HG03575 (cell line): ENCODE data around the gene MOB3B.
A peak's percentile ranks its signal among the peaks of the same experiment; 100 is the strongest.
"Not testable (repeated sequence)": the region's sequence is repeated elsewhere in the genome, so short reads cannot be mapped to it uniquely, and the experiment has no call there.

Experiments used
- ATAC-seq: cut with Tn5 transposase; IDR thresholded peaks from one replicate; pipeline ENCODE4 v1.9.1; 2021; ENCODE audit not compliant: unreplicated experiment, insufficient number of reproducible peaks, low FRiP score; ENCODE audit errors: extremely low read depth

The MOB3B gene

DNA sequence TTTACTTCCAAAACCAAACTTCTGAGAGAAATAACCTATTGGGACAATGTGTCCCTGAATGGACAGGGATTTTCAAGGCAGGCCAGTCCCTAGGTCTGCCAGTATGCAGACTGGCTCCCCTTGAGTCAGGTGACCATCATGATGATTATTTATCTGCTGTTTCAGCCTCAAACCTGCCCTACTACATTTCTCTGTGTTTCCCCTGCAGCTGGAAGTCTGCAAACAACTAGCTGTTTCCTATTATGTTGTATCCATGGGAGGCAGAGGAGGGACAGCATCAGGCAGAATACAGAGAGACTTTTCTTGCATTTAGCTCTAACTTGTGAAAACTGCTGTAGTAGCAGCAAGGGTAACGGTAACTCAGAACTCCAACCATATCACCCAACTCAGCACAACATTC, 41.7 kb downstream of the MOB3B start:
- ATAC-seq: no peak

DNA sequence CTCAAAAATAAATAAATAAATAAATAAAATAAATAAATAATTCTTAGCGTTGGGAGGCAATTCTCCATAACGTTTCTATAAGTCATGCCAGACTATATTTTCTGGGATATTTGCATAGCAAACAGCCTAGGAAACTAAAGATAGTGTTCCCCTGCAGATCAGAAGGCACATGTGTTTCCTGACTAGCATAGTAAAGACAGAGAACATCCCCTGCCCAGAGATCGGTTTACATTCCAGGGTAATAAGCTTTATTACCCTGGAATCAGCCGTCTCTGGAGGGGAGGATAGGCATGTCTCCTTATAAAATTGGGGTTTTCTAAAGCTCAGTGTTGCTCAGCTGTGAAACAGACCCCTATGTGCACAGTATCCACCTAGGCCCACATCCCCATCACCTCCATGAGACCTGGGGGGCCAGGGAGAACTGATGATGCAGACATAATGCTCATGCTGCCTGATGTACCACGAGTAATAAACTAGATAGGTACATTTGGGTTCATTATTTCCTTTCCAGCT, 42.4 kb downstream of the MOB3B start:
- ATAC-seq: no peak

GRCh38 chr9:27485158-27485557, 44.5 kb downstream of the MOB3B start:
- peak; percentile 57 for ATAC-seq

DNA sequence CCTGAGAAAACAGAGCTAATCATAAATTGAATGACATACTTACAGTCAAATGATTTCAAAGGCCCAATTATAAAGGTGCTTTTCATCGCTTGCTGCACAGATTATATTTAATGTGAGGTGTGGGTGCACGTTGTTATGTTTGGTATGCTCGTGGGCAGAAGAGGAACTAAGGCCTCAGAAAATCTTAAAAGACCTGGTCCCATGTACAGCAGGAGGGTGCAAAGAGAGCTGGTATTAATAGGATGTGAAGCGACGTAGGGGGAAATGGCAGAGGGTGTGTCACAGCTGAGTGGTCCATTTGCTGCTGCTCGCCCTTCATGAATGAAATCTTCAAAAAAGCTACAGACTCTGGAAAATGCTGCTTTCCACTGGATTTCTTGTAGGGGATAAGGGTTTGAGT, 46.0 kb downstream of the MOB3B start:
- no peak for ATAC-seq

DNA sequence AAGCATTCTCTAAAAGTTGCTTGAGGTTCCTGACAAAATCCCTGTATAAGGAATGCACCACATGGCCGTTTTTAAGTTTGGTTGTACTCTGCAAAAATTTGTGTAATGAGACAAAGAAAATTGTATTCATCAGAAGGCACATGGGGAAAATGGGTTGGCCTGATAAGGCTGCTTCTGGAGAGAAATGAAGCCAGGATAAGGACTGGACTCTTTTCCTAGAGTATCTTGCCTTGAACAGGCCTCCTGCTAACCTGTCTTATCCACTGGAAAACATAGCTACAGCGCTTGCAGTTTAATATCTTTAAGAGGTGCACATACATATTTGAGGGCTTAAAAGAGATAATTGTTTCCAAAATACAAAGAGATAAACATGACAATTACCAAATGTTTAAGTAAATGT, 46.9 kb downstream of the MOB3B start:
- no peak for ATAC-seq

- no peak for ATAC-seq
Measured at GRCh38 chr9:27478322-27478721, 51.3 kb downstream of the MOB3B start.

- ATAC-seq: no peak
Measured at GRCh38 chr9:27476870-27477515, 52.6 kb downstream of the MOB3B start.

GRCh38 chr9:27475057-27475595, 54.5 kb downstream of the MOB3B start:
- no peak for ATAC-seq

- no peak for ATAC-seq
Measured at GRCh38 chr9:27474305-27474704, 55.3 kb downstream of the MOB3B start.

GRCh38 chr9:27473111-27473529, 56.5 kb downstream of the MOB3B start:
- ATAC-seq: no peak

DNA sequence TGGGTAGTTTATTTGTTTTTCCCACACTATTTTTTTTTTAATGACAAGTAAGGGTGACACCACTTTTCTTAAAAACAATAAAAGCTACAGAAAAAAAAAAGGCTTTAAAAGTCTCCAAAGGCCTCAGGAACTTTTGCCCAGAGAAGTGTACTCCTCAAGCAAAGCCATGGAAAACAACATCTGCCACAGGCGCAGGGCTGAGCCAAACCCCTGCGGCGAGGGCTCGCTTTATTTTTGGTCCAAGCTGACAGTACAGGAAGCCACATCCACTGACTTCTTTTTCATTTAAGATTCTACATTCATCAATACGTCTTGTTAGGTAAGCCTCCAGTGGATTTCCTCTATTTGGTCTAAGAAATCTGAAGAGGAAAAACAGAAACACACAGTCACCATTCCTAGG, 57.4 kb downstream of the MOB3B start:
- ATAC-seq: no peak

DNA sequence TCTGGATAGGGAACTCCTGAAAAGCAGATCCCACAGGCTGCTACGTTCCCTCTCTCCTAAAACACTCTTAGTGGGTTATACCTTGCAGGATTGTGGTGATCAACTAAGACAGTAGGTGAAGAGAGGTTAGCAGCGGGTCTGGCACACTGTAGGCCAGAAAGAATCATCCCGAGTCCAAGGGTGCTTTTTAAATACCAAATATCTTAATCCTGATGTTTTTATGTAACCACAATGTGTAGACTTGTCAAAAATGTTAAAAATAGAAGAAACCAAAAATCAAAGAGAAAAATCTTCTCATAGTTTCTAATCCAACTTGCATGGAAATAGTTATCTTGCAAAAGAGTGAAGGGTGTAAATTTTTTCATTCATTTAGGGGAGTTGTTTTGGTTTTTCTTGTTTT, 57.8 kb downstream of the MOB3B start:
- ATAC-seq: no peak

DNA sequence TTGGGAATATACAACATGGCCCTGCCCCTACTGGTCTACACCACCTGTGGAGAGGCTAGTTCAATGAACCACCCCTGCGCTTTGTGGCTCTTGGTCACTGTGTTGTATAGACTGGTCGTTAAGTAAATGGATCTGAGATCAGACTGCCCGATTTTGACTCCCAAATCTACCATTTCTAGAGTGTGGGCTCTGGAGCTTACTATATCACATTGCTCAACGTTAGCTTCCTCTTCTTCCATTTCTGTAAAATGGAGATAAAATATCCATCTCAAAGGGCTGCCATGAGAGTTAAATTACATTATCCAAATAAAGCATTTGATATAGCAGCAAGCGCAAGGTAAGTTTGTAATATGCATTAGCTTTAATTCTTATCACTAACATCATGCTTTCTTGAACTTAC, 58.2 kb downstream of the MOB3B start:
- ATAC-seq: no peak

DNA sequence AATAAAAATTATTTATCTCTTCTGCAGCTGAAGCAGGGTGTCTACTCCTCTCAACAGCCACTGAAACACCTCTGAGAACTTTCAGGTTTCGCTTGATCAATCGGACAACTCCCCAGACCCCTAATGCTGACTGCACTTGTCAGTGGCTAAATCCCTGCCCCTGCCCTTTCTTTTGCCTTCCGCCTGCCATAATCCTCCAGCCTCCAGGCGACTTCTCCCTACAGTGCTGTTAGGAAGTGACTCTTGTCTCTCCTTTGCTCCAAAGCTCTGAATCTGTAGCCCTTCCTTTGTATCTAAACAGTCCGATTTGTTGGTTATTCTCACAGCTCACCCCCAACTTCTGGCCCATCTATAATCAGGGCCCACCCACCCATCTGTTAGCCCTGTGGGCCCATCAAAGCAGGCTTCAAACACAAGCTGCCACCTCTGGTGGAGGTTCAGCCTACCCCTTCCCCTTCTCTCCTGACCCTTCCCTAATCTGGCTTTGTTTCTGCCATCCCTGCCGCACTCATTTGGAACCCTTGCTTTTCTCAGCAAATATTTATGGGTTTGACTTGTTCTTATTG, 59.2 kb downstream of the MOB3B start:
- ATAC-seq: no peak

GRCh38 chr9:27469550-27469949, 60.1 kb downstream of the MOB3B start:
- ATAC-seq: no peak

GRCh38 chr9:27468462-27469110, 61.0 kb downstream of the MOB3B start:
- no peak for ATAC-seq

GRCh38 chr9:27468000-27468399, 61.6 kb downstream of the MOB3B start:
- no peak for ATAC-seq

- ATAC-seq: no peak
Measured at GRCh38 chr9:27467486-27467885, 62.1 kb downstream of the MOB3B start.

DNA sequence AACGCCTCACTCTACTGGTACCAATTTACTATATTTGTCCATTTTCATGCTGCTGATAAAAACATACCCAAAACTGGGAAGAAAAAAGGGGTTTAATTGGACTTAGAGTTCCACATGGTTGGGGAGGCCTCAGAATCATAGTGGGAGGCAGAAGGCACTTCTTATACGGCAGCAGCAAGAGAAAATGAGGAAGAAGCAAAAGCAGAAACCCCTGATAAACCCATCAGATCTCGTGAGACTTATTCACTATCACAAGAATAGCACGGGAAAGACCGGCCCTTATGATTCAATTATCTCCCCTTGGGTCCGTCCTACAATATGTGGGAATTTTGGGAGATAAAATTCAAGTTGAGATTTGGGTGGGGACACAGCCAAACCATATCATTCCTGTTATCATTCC, 63.1 kb downstream of the MOB3B start:
- not testable (repeated sequence) for ATAC-seq

DNA sequence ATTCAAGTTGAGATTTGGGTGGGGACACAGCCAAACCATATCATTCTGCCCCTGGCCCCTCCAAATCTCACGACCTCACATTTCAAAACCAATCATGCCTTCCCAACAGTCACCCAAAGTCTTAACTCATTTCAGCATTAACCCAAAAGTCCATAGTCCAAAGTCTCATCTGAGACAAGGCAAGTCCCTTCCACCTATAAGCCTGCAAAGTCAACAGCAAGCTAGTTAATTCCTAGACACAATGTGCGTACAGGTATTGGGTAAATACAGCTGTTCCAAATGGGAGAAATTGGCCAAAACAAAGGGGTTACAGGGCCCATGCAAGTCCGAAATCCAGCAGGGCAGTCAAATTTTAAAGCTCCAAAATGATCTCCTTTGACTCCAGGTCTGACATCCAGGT, 64.7 kb downstream of the MOB3B start:
- not testable (repeated sequence) for ATAC-seq
